Ishikawa (cell line): ENCODE data around the gene ATP10A.

ENCODE experiments used
- CEBPB ChIP-seq: IDR thresholded peaks from 2 replicates; pipeline ENCODE4 v1.6.1; 2012
- CREB1 ChIP-seq: IDR thresholded peaks from 2 replicates; pipeline ENCODE4 v1.6.1; 2012; ENCODE audit warnings: low read depth
- EGR1 ChIP-seq: IDR thresholded peaks from 2 replicates; pipeline ENCODE4 v1.6.1; 2012
- EP300 ChIP-seq: IDR thresholded peaks from 2 replicates; pipeline ENCODE4 v1.6.1; 2012; ENCODE audit warnings: borderline replicate concordance
- FOXM1 ChIP-seq: IDR thresholded peaks from 2 replicates; pipeline ENCODE4 v1.6.1; 2012; ENCODE audit warnings: low read depth, borderline replicate concordance
- NFIC ChIP-seq: IDR thresholded peaks from 2 replicates; pipeline ENCODE4 v1.6.1; 2012
- RAD21 ChIP-seq: IDR thresholded peaks from 2 replicates; pipeline ENCODE4 v1.6.1; 2012; ENCODE audit warnings: low read depth
- TAF1 ChIP-seq: IDR thresholded peaks from 2 replicates; pipeline ENCODE4 v1.6.1; 2012; ENCODE audit warnings: low read depth, mild to moderate bottlenecking
- TCF12 ChIP-seq: IDR thresholded peaks from 2 replicates; pipeline ENCODE4 v1.6.1; 2012; ENCODE audit warnings: low read depth
- TEAD4 ChIP-seq: IDR thresholded peaks from 2 replicates; pipeline ENCODE4 v1.6.1; 2012
- YY1 ChIP-seq: IDR thresholded peaks from 2 replicates; pipeline ENCODE4 v1.6.1; 2012; ENCODE audit warnings: low read depth
- ZBTB7A ChIP-seq: IDR thresholded peaks from 2 replicates; pipeline ENCODE4 v1.6.1; 2012; ENCODE audit warnings: low read depth
- TF ChIP-seq, protein P1 (sequence below): IDR thresholded peaks from 2 replicates; pipeline ENCODE4 v1.6.1; 2012
- TF ChIP-seq, protein P2 (sequence below): IDR thresholded peaks from 2 replicates; pipeline ENCODE4 v1.6.1; 2012
- TF ChIP-seq, protein P3 (sequence below): IDR thresholded peaks from 2 replicates; pipeline ENCODE4 v1.6.1; 2012; ENCODE audit warnings: low read depth, mild to moderate bottlenecking

The ATP10A gene

DNA sequence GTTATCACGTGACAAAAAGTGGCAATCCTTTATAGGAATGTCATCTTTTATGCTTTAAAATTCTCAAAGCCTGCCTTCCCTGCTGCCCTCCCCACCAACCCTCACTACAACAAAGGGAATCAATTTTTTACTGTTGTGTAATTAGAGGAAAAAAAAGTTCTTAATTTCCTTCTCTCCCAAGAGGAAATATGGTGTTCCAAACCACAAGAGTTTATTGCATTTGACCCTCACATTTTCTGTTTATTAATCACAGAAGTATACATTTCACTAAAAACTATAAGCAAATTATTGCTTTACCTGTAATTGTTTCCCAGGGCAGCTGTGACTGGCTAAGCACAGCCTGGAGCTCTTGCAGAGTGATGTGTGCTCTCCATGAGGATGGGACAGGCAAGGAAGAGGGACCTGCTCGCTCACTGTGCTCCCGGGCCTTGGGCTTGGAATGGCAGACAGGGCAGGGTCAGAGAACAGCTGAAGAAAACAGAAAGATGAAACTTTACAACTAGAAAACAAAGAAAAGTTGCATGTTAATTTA, 31.3 kb upstream of the ATP10A start:
- TF ChIP-seq TAF1 (no peak), NFIC (no peak), FOXM1 (no peak), RAD21 (no peak)
- TF ChIP-seq, protein P1, sequence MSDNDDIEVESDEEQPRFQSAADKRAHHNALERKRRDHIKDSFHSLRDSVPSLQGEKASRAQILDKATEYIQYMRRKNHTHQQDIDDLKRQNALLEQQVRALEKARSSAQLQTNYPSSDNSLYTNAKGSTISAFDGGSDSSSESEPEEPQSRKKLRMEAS, result no peak
- TF ChIP-seq, protein P2, sequence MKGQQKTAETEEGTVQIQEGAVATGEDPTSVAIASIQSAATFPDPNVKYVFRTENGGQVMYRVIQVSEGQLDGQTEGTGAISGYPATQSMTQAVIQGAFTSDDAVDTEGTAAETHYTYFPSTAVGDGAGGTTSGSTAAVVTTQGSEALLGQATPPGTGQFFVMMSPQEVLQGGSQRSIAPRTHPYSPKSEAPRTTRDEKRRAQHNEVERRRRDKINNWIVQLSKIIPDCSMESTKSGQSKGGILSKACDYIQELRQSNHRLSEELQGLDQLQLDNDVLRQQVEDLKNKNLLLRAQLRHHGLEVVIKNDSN, result no peak
- TF ChIP-seq, protein P3, sequence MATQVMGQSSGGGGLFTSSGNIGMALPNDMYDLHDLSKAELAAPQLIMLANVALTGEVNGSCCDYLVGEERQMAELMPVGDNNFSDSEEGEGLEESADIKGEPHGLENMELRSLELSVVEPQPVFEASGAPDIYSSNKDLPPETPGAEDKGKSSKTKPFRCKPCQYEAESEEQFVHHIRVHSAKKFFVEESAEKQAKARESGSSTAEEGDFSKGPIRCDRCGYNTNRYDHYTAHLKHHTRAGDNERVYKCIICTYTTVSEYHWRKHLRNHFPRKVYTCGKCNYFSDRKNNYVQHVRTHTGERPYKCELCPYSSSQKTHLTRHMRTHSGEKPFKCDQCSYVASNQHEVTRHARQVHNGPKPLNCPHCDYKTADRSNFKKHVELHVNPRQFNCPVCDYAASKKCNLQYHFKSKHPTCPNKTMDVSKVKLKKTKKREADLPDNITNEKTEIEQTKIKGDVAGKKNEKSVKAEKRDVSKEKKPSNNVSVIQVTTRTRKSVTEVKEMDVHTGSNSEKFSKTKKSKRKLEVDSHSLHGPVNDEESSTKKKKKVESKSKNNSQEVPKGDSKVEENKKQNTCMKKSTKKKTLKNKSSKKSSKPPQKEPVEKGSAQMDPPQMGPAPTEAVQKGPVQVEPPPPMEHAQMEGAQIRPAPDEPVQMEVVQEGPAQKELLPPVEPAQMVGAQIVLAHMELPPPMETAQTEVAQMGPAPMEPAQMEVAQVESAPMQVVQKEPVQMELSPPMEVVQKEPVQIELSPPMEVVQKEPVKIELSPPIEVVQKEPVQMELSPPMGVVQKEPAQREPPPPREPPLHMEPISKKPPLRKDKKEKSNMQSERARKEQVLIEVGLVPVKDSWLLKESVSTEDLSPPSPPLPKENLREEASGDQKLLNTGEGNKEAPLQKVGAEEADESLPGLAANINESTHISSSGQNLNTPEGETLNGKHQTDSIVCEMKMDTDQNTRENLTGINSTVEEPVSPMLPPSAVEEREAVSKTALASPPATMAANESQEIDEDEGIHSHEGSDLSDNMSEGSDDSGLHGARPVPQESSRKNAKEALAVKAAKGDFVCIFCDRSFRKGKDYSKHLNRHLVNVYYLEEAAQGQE, result no peak

DNA sequence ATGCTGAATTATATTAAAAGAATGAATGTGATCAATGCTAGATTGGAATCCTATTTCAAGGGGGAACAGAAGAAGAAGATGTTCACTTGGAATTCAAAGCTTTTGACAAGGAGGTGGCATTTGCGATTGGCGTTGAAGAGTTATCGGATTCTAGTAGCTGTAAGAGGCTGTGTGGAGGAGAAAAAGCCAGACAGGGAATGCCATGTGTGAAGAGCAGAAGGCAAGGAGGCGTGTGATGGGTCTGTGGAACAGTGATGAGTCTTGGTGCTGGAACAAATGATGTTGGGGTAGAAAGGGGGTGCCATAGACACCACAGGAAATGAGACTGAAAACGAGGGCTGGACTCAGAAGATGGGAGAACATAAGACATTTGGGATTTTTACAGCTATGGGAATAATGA, 30.5 kb upstream of the ATP10A start:
- TF ChIP-seq NFIC, result no peak
- TF ChIP-seq, protein P3, result no peak
- TF ChIP-seq FOXM1, result no peak
- no peak for TF ChIP-seq CEBPB
- TF ChIP-seq EP300, result no peak
- no peak for TF ChIP-seq YY1
- no peak for TF ChIP-seq RAD21
- TF ChIP-seq, protein P2, result no peak
- TF ChIP-seq TCF12, result no peak
- no peak for TF ChIP-seq TEAD4
- TF ChIP-seq CREB1, result no peak
- TF ChIP-seq, protein P1, result no peak

DNA sequence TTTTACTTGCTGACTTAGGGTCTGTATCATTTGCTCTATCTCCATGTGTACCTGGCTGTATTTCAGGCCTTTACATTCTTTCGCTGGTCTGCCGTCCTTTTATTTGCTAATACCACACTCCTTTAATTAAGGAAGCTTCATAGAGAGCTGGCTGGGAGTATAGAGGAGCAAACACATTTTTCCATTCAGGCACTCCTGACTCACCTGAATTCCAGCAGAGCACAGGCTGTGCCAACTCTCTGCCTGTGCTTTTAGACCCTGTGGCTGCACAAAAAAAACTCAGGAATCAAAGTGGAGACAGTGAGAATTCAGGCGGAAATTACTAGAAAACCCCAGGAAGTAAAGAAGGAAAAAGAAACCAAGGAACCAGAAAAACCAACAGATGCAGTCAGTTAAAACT, 29.0 kb upstream of the ATP10A start:
- TF ChIP-seq, protein P3, result no peak
- TF ChIP-seq CREB1 (no peak), CEBPB (no peak), RAD21 (no peak), NFIC (no peak), TAF1 (no peak), ZBTB7A (no peak), EP300 (no peak), TEAD4 (no peak), YY1 (no peak), EGR1 (no peak), TCF12 (no peak), FOXM1 (no peak)
- TF ChIP-seq, protein P2, result no peak

DNA sequence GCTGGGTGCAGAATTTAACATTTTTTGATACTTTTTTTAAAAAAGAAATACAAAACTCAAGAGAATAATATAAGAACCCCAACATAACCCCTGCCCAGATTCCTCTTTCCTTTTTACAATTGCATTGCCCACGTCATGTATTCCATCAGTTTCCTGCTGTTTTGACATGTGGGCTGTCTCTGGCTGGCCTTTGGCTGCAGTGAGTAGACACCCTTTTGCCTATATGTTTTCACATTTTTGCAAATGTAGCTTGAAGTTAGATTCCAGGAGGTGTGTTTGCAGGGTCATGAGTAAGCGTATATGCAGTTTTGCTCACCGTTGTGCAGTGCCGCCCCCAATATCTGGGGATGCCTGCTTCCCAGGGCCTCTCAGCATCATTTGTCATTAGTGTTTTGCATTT, 28.0 kb upstream of the ATP10A start:
- TF ChIP-seq FOXM1, result no peak
- TF ChIP-seq ZBTB7A, result no peak
- no peak for TF ChIP-seq TEAD4
- no peak for TF ChIP-seq EGR1
- TF ChIP-seq CREB1, result no peak
- no peak for TF ChIP-seq CEBPB
- no peak for TF ChIP-seq RAD21
- no peak for TF ChIP-seq TCF12
- TF ChIP-seq, protein P2, result no peak
- no peak for TF ChIP-seq EP300
- TF ChIP-seq, protein P3, result no peak
- TF ChIP-seq TAF1, result no peak
- no peak for TF ChIP-seq YY1
- TF ChIP-seq NFIC, result no peak
- TF ChIP-seq, protein P1, result no peak
